HG02588 (cell line): Measurements from ENCODE around the gene TMEM69.
"Not testable (repeated sequence)": the region's sequence is repeated elsewhere in the genome, so short reads cannot be mapped to it uniquely, and the experiment has no call there.

Source experiments
- ATAC-seq: cut with Tn5 transposase; IDR thresholded peaks from one replicate; pipeline ENCODE4 v1.9.1; 2021; ENCODE audit warnings: mild to moderate bottlenecking, moderate library complexity; ENCODE audit not compliant: unreplicated experiment

Gene TMEM69

GRCh38 chr1:45677751-45678245 lies 10.2 kb upstream of the TMEM69 start:
- ATAC-seq, result no peak

- ATAC-seq, result no peak
Observed at GRCh38 chr1:45678489-45678888, 9.5 kb upstream of the TMEM69 start.

- no peak for ATAC-seq
Observed at GRCh38 chr1:45679123-45679522, 8.9 kb upstream of the TMEM69 start.

- no peak for ATAC-seq
Observed at GRCh38 chr1:45682942-45683341, 5.0 kb upstream of the TMEM69 start.

- ATAC-seq, result no peak
Observed at GRCh38 chr1:45684402-45684801, 3.6 kb upstream of the TMEM69 start.

GRCh38 chr1:45685308-45686014 lies 2.5 kb upstream of the TMEM69 start:
- no peak for ATAC-seq

- peak; percentile 7 for ATAC-seq
Observed at GRCh38 chr1:45686015-45686287, 2.0 kb upstream of the TMEM69 start.

- ATAC-seq, result peak; percentile 61
Observed at GRCh38 chr1:45686288-45687013, 1.5 kb upstream of the TMEM69 start, which contains the start of gene GPBP1L1. GPBP1L1 (minus strand) TSS chr1:45686533; CDS start chr1:45659087, 27,446 bp downstream.

- ATAC-seq, result peak; percentile 67
Observed at GRCh38 chr1:45687014-45687753, 797 bp upstream of the TMEM69 start.

- not testable (repeated sequence) for ATAC-seq
Observed at GRCh38 chr1:45693811-45694210, 5.8 kb downstream of the TMEM69 start.

- no peak for ATAC-seq
Observed at GRCh38 chr1:45694823-45695222, 6.8 kb downstream of the TMEM69 start.

- no peak for ATAC-seq
Observed at GRCh38 chr1:45704637-45705036, 16.7 kb downstream of the TMEM69 start.

GRCh38 chr1:45713711-45714110 lies 25.7 kb downstream of the TMEM69 start:
- no peak for ATAC-seq

GRCh38 chr1:45716700-45717099 lies 28.7 kb downstream of the TMEM69 start:
- no peak for ATAC-seq

- ATAC-seq, result not testable (repeated sequence)
Observed at GRCh38 chr1:45717386-45717785, 29.4 kb downstream of the TMEM69 start.

GRCh38 chr1:45718289-45718688 lies 30.3 kb downstream of the TMEM69 start:
- ATAC-seq, result no peak

GRCh38 chr1:45721207-45721606 lies 33.2 kb downstream of the TMEM69 start:
- ATAC-seq, result no peak

GRCh38 chr1:45722809-45723208 lies 34.8 kb downstream of the TMEM69 start:
- ATAC-seq, result no peak

GRCh38 chr1:45723248-45723930 lies 35.4 kb downstream of the TMEM69 start:
- no peak for ATAC-seq

GRCh38 chr1:45726007-45726406 lies 38.0 kb downstream of the TMEM69 start:
- ATAC-seq, result not testable (repeated sequence)
